Upper lobe of left lung (tissue), 6 donors: Measurements from ENCODE around the gene MTG1. TPM values are rescaled to one million over a fixed set of nuclear protein-coding genes. Genes with fewer than 3 reads are reported as not detected.
"Not testable (repeated sequence)": the region's sequence is repeated elsewhere in the genome, so short reads cannot be mapped to it uniquely, and the experiment has no call there.

ENCODE experiments used
- ATAC-seq, 2 donors: fragments of 200-7000 bp; cut with Tn5 transposase; one replicate each; pipeline ENCODE4 v1.9.1; 2022; ENCODE audit warnings: mild to moderate bottlenecking in 2 of 2, moderate library complexity in 2 of 2; ENCODE audit not compliant: low FRiP score in 2 of 2
- DNase-seq, 2 donors: peaks; one replicate each; pipeline ENCODE4 v3.0.0-alpha.2; 2019 to 2020
- H3K27ac ChIP-seq, 4 donors: fragments of 200-600 bp; sonication (generic); one replicate each; pipeline ENCODE4 v1.5.1; 2016 to 2019
- H3K27me3 ChIP-seq, 4 donors: fragments of 200-600 bp; sonication (generic); one replicate each; pipeline ENCODE4 v1.5.1; 2017 to 2019
- H3K36me3 ChIP-seq, 4 donors: fragments of 200-600 bp; sonication (generic); one replicate each; pipeline ENCODE4 v1.5.1; 2016 to 2019
- H3K4me1 ChIP-seq, 4 donors: fragments of 200-600 bp; sonication (generic); one replicate each; pipeline ENCODE4 v1.5.1; 2018 to 2019
- H3K4me3 ChIP-seq, 4 donors: fragments of 200-600 bp; sonication (generic); one replicate each; pipeline ENCODE4 v1.5.1; 2017 to 2019; ENCODE audit warnings: mild to moderate bottlenecking in 2 of 4, moderate library complexity in 1 of 4
- H3K9me3 ChIP-seq, 4 donors: fragments of 200-600 bp; sonication (generic); one replicate each; pipeline ENCODE4 v1.5.1; 2018 to 2019
- CTCF ChIP-seq, 6 experiments: fragments of 450-650 bp in 4 of 6; fragments of 200-600 bp in 2 of 6; sonication (generic) in 2 of 6; IDR thresholded peaks; one replicate each; pipeline ENCODE4 v1.5.1; 2016 to 2019; ENCODE audit warnings: antibody characterized with exemption in 6 of 6
- EP300 ChIP-seq, 4 donors: sonication (generic); formaldehyde crosslinking; IDR thresholded peaks; one replicate each; pipeline ENCODE4 v1.5.1; 2017; ENCODE audit warnings: antibody characterized with exemption in 4 of 4, control low read depth in 2 of 4
- POLR2A ChIP-seq, 4 donors: fragments of 450-650 bp; IDR thresholded peaks; one replicate each; pipeline ENCODE4 v1.5.1; 2016 to 2017; ENCODE audit warnings: antibody characterized with exemption in 4 of 4, mild to moderate bottlenecking in 2 of 4
- POLR2AphosphoS5 ChIP-seq, 2 donors: sonication (generic); formaldehyde crosslinking; IDR thresholded peaks; one replicate each; pipeline ENCODE4 v1.5.1; 2017; ENCODE audit warnings: antibody characterized with exemption in 2 of 2
- WGBS, 2 donors: methylation state at CpG; one replicate each; pipeline ENCODE4 v1.1.5; 2017 to 2018; 5-methylcytosine and 5-hydroxymethylcytosine counted together
- total RNA-seq, 6 donors: library from RNA; depleted of rRNA in 4 of 6; stranded (reverse); fragments of >200 nt in 4 of 6; gene quantifications; one replicate each; pipeline versions ENCODE4 v1.1.0 to v1.2.1, GENCODE V29; 2016 to 2021
- donor health status: DM: no; HTN: no; CAD: no; lungs with moderate emphysema.
- donor health status: DM: no; HTN: yes; CAD: no; lungs with severe emphysema.

MTG1 gene
- total RNA-seq, 6 donors from 2014 or later = 21.0 to 155 (median 40.8) TPM

DNA sequence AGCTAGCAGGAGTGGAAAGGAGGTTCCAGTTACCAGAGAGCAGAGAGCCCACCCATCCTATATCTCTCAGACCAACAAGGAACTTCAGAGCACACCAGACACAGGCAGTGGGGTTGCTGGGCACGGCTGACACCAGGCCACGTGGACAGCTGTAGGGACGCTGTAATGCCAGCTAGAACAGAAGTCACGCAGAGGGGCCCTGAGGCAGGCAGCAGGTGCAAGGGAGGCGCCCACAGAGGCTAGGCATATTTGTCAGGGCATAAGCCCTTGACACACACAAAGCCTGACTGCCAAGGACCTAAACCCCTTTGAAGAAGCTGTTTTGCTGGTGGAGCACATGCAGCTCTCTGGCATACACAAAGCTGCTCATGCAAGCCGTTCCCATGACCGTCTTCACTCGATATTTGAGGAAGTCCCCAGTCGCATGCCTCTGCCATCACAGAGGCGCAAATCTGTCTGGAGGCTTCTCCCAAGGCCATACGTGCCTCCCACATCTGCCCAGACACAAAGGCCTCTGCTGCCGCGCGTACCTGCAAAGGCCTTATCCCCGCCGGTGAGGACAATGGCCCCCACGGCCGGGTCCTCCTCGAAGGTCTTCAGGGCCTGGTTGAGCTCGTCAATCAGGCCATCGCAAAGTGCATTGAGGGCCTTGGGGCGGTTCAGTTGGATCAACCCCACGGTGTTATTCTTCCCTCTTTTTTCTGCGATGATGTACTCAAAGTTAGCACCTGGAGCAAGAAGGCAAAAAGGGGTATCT is 23.7 kb upstream of the MTG1 start:
- DNase-seq = peak in 1 of 2 donors; percentile 59
- 93% methylated on average over 12 to 24 of the region's 24 CpGs for WGBS, 2 donors
- H3K27ac ChIP-seq = no peak overlapping the region
- H3K4me3 ChIP-seq = no peak overlapping the region
- TF ChIP-seq POLR2AphosphoS5 (IDR thresholded peaks at IDR 0.05) (no peak), CTCF (IDR thresholded peaks at IDR 0.05) (no peak), POLR2A (IDR thresholded peaks at IDR 0.05) (no peak), EP300 (IDR thresholded peaks at IDR 0.05) (no peak)
- ATAC-seq = no peak
- no peaks in the 10 kb centered on the region for H3K27me3 ChIP-seq
- H3K36me3 ChIP-seq = peaks cover 15 to 47% (median 41%) of the 10 kb centered on the region in 4 donors
- no peaks in the 10 kb centered on the region for H3K9me3 ChIP-seq
- H3K4me1 ChIP-seq = peaks cover 15 to 23% (median 15%) of the 10 kb centered on the region in 4 donors

DNA sequence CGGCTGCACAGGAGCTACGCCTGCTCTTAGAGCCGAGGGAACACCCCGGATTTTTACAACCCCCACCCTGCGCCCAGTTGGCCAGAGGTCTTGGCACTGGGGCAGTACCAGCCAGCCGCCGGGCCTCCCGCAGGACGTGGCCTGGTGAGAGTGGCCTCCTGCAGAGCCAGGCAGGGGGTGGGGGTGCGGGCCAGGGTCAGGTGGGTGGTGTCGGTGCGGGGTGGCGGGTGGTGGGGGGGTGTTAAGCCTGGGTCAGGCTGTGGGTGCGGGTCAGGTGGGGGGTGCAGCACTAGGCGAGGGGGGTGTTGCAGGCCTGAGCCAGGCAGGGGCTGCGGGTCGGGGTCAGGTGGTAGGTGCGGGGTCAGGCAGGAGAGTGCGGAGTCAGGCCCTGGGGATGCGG is 21.4 kb upstream of the MTG1 start:
- H3K27me3 ChIP-seq = no peaks in the 10 kb centered on the region
- TF ChIP-seq CTCF (IDR thresholded peaks at IDR 0.05) (no peak), EP300 (IDR thresholded peaks at IDR 0.05) (no peak), POLR2A (IDR thresholded peaks at IDR 0.05) (no peak), POLR2AphosphoS5 (IDR thresholded peaks at IDR 0.05) (no peak)
- H3K4me1 ChIP-seq = peaks cover 15 to 25% (median 16%) of the 10 kb centered on the region in 4 donors
- H3K36me3 ChIP-seq = peaks cover 5 to 28% (median 24%) of the 10 kb centered on the region in 4 donors
- no peak for DNase-seq
- ATAC-seq = no peak
- WGBS, 2 donors = 32 to 61% methylated on average over 12 to 16 of the region's 20 CpGs
- peak overlapping the region; percentile 70 to 98 (median 88) for H3K4me3 ChIP-seq
- H3K9me3 ChIP-seq = no peaks in the 10 kb centered on the region
- peak overlapping the region in 3 of 4 donors; percentile 27 to 93 (median 87) for H3K27ac ChIP-seq

GRCh38 chr10:133373174-133374090 is 20.5 kb upstream of the MTG1 start, which contains the start of gene ECHS1:
Gene ECHS1 (minus strand): TSS chr10:133373354. CDS start chr10:133373333, 21 bp downstream.
- peak; percentile 97 to 99 for ATAC-seq
- TF ChIP-seq POLR2AphosphoS5 (IDR thresholded peaks at IDR 0.05) = peak in 1 of 2 donors; percentile 36
- TF ChIP-seq EP300 (IDR thresholded peaks at IDR 0.05) = no peak
- peak in 2 of 4 donors; percentile 51 to 82 for TF ChIP-seq POLR2A (IDR thresholded peaks at IDR 0.05)
- TF ChIP-seq CTCF (IDR thresholded peaks at IDR 0.05) = no peak
- Histone ChIP-seq H3K4me1 (peaks cover 22 to 34% (median 23%) of the 10 kb centered on the region in 4 donors), H3K9me3 (no peaks in the 10 kb centered on the region), H3K4me3 (peak within 1 kb of the TSS; percentile 70 to 98 (median 88)), H3K27me3 (no peaks in the 10 kb centered on the region), H3K27ac (peak within 1 kb of the TSS; percentile 87 to 93 (median 90)), H3K36me3 (peaks cover 5 to 21% (median 19%) of the 10 kb centered on the region in 4 donors)
- DNase-seq = peak; percentile 98 to 100
- WGBS, 2 donors = 0 to 1% methylated on average over 16 to 53 of the region's 89 CpGs

GRCh38 chr10:133375357-133376115 is 18.4 kb upstream of the MTG1 start:
- Histone ChIP-seq H3K27ac (no peak overlapping the region), H3K4me1 (peaks cover 28 to 47% (median 30%) of the 10 kb centered on the region in 4 donors), H3K4me3 (no peak overlapping the region), H3K9me3 (no peaks in the 10 kb centered on the region), H3K36me3 (peaks cover 0 to 3% (median under 1%) of the 10 kb centered on the region in 4 donors), H3K27me3 (no peaks in the 10 kb centered on the region)
- DNase-seq (no peak), ATAC-seq (no peak)
- TF ChIP-seq CTCF (IDR thresholded peaks at IDR 0.05) (no peak), POLR2A (IDR thresholded peaks at IDR 0.05) (no peak), EP300 (IDR thresholded peaks at IDR 0.05) (no peak), POLR2AphosphoS5 (IDR thresholded peaks at IDR 0.05) (no peak)
- 84 to 88% methylated on average over 12 of the region's 12 CpGs for WGBS, 2 donors

- H3K27ac ChIP-seq, ATAC-seq, DNase-seq, H3K9me3 ChIP-seq, H3K27me3 ChIP-seq, H3K36me3 ChIP-seq, H3K4me3 ChIP-seq: not testable (repeated sequence)
- WGBS, 2 donors = 89 to 94% methylated on average over 5 of the region's 5 CpGs
- peaks cover 28 to 47% (median 30%) of the 10 kb centered on the region in 4 donors for H3K4me1 ChIP-seq
These were observed 17.8 kb upstream of the MTG1 start for GRCh38 chr10:133376183-133376582.
